HepG2 (cell line): ENCODE measurements around the gene CCS. TPM values are rescaled to one million over a fixed set of nuclear protein-coding genes. Genes with fewer than 3 reads are reported as not detected.

Experiments used
- CBX5 ChIP-seq: sonication (generic); formaldehyde crosslinking; IDR thresholded peaks from 2 replicates; pipeline ENCODE4 v1.4.0; 2020; ENCODE audit warnings: missing genetic modification reagents, borderline replicate concordance
- CC2D1A ChIP-seq: sonication (generic); formaldehyde crosslinking; IDR thresholded peaks from 2 replicates; pipeline ENCODE4 v1.8.1; 2023; ENCODE audit warnings: mild to moderate bottlenecking, missing genetic modification reagents
- FOXJ3 ChIP-seq: sonication (generic); formaldehyde crosslinking; IDR thresholded peaks from 2 replicates; pipeline ENCODE4 v1.4.0; 2020; ENCODE audit warnings: missing genetic modification reagents, mild to moderate bottlenecking, borderline replicate concordance
- SRF ChIP-seq: IDR thresholded peaks from 2 replicates; pipeline ENCODE4 v1.6.1; 2011; ENCODE audit warnings: mild to moderate bottlenecking, low read depth, low read length, moderate library complexity
- ZNF589 ChIP-seq: sonication (generic); formaldehyde crosslinking; conservative IDR thresholded peaks from 2 replicates; pipeline ENCODE4 v1.8.0; 2022; ENCODE audit warnings: mild to moderate bottlenecking, moderate library complexity, missing genetic modification reagents
- ZNF780A ChIP-seq: sonication (generic); formaldehyde crosslinking; IDR thresholded peaks from 2 replicates; pipeline ENCODE4 v1.8.0; 2022; ENCODE audit warnings: mild to moderate bottlenecking, missing genetic modification reagents, moderate library complexity
- polyA plus RNA-seq, 8 experiments: library from polyadenylated mRNA; depleted of rRNA in 3 of 8; stranded (reverse) in 7 of 8; unstranded in 1 of 8; fragments of >200 nt; fragmentation: Illumina TruSeq in 4 of 8; extraction: Trizol in 4 of 8; gene quantifications; 2 replicates each; pipeline versions ENCODE4 v1.2.1 to v1.2.3, GENCODE V29; 2011 to 2016; ENCODE audit warnings: low read depth in 4 of 8, missing spikeins in 1 of 8, mixed read lengths in 1 of 8; ENCODE audit not compliant: insufficient read depth in 1 of 8
- total RNA-seq, 5 experiments: library from RNA; depleted of rRNA; stranded (reverse); fragments of >200 nt; fragmentation: Illumina TruSeq; extraction: Trizol; gene quantifications; 2 replicates each; pipeline ENCODE4 v1.2.3, GENCODE V29; 2016; ENCODE audit warnings: low read depth in 1 of 5
- TF ChIP-seq, protein P1 (sequence below): sonication (generic); formaldehyde crosslinking; IDR thresholded peaks from 2 replicates; pipeline ENCODE4 v1.4.0; 2020; ENCODE audit warnings: missing genetic modification reagents, borderline replicate concordance
- TF ChIP-seq, protein P2 (sequence below): sonication (generic); formaldehyde crosslinking; IDR thresholded peaks from 2 replicates; pipeline ENCODE4 v1.5.0; 2020; ENCODE audit warnings: missing genetic modification reagents
- TF ChIP-seq, protein P3 (sequence below): sonication (generic); formaldehyde crosslinking; IDR thresholded peaks from 2 replicates; pipeline ENCODE4 v1.5.0; 2020; ENCODE audit warnings: missing genetic modification reagents, mild to moderate bottlenecking, borderline replicate concordance
- TF ChIP-seq, protein P4 (sequence below): sonication (generic); formaldehyde crosslinking; IDR thresholded peaks from 2 replicates; pipeline ENCODE4 v1.4.0; 2020; ENCODE audit warnings: missing genetic modification reagents, mild to moderate bottlenecking, borderline replicate concordance
- TF ChIP-seq, protein P5 (sequence below): sonication (generic); formaldehyde crosslinking; IDR thresholded peaks from 2 replicates; pipeline ENCODE4 v1.5.0; 2020; ENCODE audit warnings: missing genetic modification reagents
- TF ChIP-seq, protein P6 (sequence below): sonication (generic); formaldehyde crosslinking; IDR thresholded peaks from 2 replicates; pipeline ENCODE4 v1.5.0; 2020; ENCODE audit warnings: missing genetic modification reagents
- TF ChIP-seq, protein P7 (sequence below): sonication (generic); formaldehyde crosslinking; IDR thresholded peaks from 2 replicates; pipeline ENCODE4 v1.4.0; 2020; ENCODE audit warnings: missing genetic modification reagents

CCS gene
- total and polyA plus RNA-seq, 2 of the 13 experiments (the other 11 are each of a cell fraction or from before 2014, with no cell fraction given) = 25.4 to 44.6 TPM

DNA sequence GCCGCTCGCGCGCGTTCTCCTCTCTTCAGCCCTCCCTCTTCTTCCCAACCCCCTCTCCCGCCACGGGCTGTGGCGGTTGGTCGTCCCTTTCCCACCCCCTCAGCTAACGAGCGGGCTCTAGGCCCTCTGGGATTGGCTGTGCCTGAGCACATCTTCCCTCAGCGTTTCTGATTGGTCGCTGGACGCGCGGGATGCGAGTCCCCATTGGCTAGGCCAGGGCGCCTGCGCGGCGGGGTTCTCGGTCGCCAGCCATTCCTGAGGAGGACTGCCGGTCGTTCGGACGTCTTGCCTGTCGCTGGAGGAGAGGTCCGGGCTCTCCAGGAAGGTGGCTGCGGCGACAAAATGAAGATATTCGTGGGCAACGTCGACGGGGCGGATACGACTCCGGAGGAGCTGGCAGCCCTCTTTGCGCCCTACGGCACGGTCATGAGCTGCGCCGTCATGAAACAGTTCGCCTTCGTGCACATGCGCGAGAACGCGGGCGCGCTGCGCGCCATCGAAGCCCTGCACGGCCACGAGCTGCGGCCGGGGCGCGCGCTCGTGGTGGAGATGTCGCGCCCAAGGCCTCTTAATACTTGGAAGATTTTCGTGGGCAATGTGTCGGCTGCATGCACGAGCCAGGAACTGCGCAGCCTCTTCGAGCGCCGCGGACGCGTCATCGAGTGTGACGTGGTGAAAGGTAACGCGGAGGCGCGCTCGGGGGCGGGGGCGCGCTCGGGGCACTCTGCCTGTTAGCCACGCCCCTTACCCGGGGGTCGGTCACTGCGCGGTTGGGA is 23.6 kb downstream of the CCS start, which contains the start of gene RBM14 (continued):
- TF ChIP-seq, protein P1, sequence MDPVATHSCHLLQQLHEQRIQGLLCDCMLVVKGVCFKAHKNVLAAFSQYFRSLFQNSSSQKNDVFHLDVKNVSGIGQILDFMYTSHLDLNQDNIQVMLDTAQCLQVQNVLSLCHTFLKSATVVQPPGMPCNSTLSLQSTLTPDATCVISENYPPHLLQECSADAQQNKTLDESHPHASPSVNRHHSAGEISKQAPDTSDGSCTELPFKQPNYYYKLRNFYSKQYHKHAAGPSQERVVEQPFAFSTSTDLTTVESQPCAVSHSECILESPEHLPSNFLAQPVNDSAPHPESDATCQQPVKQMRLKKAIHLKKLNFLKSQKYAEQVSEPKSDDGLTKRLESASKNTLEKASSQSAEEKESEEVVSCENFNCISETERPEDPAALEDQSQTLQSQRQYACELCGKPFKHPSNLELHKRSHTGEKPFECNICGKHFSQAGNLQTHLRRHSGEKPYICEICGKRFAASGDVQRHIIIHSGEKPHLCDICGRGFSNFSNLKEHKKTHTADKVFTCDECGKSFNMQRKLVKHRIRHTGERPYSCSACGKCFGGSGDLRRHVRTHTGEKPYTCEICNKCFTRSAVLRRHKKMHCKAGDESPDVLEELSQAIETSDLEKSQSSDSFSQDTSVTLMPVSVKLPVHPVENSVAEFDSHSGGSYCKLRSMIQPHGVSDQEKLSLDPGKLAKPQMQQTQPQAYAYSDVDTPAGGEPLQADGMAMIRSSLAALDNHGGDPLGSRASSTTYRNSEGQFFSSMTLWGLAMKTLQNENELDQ (CRISPR knock-in tag) = no peak
- peak; percentile 24 for TF ChIP-seq CBX5 (CRISPR knock-in tag)
- TF ChIP-seq SRF = 0 out of 2 replicates have a peak, but pooled peaks have one; percentile 4
- TF ChIP-seq, protein P2, sequence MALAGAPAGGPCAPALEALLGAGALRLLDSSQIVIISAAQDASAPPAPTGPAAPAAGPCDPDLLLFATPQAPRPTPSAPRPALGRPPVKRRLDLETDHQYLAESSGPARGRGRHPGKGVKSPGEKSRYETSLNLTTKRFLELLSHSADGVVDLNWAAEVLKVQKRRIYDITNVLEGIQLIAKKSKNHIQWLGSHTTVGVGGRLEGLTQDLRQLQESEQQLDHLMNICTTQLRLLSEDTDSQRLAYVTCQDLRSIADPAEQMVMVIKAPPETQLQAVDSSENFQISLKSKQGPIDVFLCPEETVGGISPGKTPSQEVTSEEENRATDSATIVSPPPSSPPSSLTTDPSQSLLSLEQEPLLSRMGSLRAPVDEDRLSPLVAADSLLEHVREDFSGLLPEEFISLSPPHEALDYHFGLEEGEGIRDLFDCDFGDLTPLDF (CRISPR knock-in tag) = peak; percentile 95
- TF ChIP-seq, protein P3, sequence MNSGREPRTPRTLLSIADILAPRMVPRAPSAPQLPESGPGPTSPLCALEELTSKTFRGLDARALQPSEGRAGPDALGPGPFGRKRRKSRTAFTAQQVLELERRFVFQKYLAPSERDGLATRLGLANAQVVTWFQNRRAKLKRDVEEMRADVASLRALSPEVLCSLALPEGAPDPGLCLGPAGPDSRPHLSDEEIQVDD (CRISPR knock-in tag) = peak; percentile 19; the same call in 1 of the 2 replicates
- TF ChIP-seq, protein P4, sequence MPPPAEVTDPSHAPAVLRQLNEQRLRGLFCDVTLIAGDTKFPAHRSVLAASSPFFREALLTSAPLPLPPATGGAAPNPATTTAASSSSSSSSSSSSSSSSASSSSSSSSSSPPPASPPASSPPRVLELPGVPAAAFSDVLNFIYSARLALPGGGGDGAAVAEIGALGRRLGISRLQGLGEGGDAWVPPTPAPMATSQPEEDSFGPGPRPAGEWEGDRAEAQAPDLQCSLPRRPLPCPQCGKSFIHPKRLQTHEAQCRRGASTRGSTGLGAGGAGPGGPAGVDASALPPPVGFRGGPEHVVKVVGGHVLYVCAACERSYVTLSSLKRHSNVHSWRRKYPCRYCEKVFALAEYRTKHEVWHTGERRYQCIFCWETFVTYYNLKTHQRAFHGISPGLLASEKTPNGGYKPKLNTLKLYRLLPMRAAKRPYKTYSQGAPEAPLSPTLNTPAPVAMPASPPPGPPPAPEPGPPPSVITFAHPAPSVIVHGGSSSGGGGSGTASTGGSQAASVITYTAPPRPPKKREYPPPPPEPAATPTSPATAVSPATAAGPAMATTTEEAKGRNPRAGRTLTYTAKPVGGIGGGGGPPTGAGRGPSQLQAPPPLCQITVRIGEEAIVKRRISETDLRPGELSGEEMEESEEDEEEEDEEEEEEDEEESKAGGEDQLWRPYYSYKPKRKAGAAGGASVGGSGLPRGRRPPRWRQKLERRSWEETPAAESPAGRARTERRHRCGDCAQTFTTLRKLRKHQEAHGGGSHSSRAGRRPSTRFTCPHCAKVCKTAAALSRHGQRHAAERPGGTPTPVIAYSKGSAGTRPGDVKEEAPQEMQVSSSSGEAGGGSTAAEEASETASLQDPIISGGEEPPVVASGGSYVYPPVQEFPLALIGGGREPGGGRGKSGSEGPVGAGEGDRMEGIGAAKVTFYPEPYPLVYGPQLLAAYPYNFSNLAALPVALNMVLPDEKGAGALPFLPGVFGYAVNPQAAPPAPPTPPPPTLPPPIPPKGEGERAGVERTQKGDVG (CRISPR knock-in tag) = peak; percentile 49; the same call in 1 of the 2 replicates
- TF ChIP-seq, protein P5, sequence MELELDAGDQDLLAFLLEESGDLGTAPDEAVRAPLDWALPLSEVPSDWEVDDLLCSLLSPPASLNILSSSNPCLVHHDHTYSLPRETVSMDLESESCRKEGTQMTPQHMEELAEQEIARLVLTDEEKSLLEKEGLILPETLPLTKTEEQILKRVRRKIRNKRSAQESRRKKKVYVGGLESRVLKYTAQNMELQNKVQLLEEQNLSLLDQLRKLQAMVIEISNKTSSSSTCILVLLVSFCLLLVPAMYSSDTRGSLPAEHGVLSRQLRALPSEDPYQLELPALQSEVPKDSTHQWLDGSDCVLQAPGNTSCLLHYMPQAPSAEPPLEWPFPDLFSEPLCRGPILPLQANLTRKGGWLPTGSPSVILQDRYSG (CRISPR knock-in tag) = 0 out of 2 replicates have a peak, but pooled peaks have one; percentile 75
- 0 out of 2 replicates have a peak, but pooled peaks have one; percentile 51 for TF ChIP-seq CC2D1A (CRISPR knock-in tag)
- TF ChIP-seq, protein P6, sequence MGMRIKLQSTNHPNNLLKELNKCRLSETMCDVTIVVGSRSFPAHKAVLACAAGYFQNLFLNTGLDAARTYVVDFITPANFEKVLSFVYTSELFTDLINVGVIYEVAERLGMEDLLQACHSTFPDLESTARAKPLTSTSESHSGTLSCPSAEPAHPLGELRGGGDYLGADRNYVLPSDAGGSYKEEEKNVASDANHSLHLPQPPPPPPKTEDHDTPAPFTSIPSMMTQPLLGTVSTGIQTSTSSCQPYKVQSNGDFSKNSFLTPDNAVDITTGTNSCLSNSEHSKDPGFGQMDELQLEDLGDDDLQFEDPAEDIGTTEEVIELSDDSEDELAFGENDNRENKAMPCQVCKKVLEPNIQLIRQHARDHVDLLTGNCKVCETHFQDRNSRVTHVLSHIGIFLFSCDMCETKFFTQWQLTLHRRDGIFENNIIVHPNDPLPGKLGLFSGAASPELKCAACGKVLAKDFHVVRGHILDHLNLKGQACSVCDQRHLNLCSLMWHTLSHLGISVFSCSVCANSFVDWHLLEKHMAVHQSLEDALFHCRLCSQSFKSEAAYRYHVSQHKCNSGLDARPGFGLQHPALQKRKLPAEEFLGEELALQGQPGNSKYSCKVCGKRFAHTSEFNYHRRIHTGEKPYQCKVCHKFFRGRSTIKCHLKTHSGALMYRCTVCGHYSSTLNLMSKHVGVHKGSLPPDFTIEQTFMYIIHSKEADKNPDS (CRISPR knock-in tag) = no peak
- TF ChIP-seq ZNF780A (CRISPR knock-in tag) = no peak
- peak; percentile 60; the same call in 1 of the 2 replicates for TF ChIP-seq FOXJ3
- peak; percentile 80 for TF ChIP-seq ZNF589 (CRISPR knock-in tag)
- TF ChIP-seq, protein P7, sequence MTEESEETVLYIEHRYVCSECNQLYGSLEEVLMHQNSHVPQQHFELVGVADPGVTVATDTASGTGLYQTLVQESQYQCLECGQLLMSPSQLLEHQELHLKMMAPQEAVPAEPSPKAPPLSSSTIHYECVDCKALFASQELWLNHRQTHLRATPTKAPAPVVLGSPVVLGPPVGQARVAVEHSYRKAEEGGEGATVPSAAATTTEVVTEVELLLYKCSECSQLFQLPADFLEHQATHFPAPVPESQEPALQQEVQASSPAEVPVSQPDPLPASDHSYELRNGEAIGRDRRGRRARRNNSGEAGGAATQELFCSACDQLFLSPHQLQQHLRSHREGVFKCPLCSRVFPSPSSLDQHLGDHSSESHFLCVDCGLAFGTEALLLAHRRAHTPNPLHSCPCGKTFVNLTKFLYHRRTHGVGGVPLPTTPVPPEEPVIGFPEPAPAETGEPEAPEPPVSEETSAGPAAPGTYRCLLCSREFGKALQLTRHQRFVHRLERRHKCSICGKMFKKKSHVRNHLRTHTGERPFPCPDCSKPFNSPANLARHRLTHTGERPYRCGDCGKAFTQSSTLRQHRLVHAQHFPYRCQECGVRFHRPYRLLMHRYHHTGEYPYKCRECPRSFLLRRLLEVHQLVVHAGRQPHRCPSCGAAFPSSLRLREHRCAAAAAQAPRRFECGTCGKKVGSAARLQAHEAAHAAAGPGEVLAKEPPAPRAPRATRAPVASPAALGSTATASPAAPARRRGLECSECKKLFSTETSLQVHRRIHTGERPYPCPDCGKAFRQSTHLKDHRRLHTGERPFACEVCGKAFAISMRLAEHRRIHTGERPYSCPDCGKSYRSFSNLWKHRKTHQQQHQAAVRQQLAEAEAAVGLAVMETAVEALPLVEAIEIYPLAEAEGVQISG (CRISPR knock-in tag) = peak; percentile 62
